HEK293 (cell line): ENCODE data around the gene FLNC.
A peak's percentile ranks its signal among the peaks of the same experiment; 100 is the strongest.

Source experiments
- BCL11B ChIP-seq: fragments of 450-650 bp; formaldehyde crosslinking; IDR thresholded peaks from 2 replicates; pipeline ENCODE4 v1.5.1; 2016; ENCODE audit warnings: low read depth, missing biosample characterization, missing genetic modification characterization
- FEZF1 ChIP-seq: fragments of 450-650 bp; formaldehyde crosslinking; IDR thresholded peaks from 2 replicates; pipeline ENCODE4 v1.5.1; 2016; ENCODE audit warnings: missing biosample characterization, missing genetic modification characterization
- GFI1B ChIP-seq: fragments of 450-650 bp; formaldehyde crosslinking; IDR thresholded peaks from 2 replicates; pipeline ENCODE4 v1.5.1; 2016; ENCODE audit warnings: missing biosample characterization, missing genetic modification characterization
- HOXC10 ChIP-seq: sonication (generic); formaldehyde crosslinking; IDR thresholded peaks from 2 replicates; pipeline ENCODE4 v1.8.1; 2023; ENCODE audit warnings: mild to moderate bottlenecking, missing genetic modification reagents
- KLF8 ChIP-seq: fragments of 450-650 bp; formaldehyde crosslinking; IDR thresholded peaks from 2 replicates; pipeline ENCODE4 v1.5.1; 2016; ENCODE audit warnings: missing biosample characterization, missing genetic modification characterization
- OVOL3 ChIP-seq: fragments of 450-650 bp; formaldehyde crosslinking; IDR thresholded peaks from 2 replicates; pipeline ENCODE4 v1.5.1; 2016; ENCODE audit warnings: missing biosample characterization, missing genetic modification characterization
- RBAK ChIP-seq: fragments of 450-650 bp; formaldehyde crosslinking; IDR thresholded peaks from 2 replicates; pipeline ENCODE4 v1.5.1; 2016; ENCODE audit warnings: missing biosample characterization, missing genetic modification characterization
- SETDB1 ChIP-seq: IDR thresholded peaks from one replicate; pipeline ENCODE4 v1.6.1; 2017; ENCODE audit warnings: mild to moderate bottlenecking, low read length, moderate library complexity, mixed read lengths; ENCODE audit not compliant: insufficient read length
- SP2 ChIP-seq: fragments of 450-650 bp; formaldehyde crosslinking; IDR thresholded peaks from 2 replicates; pipeline ENCODE4 v1.5.1; 2016; ENCODE audit warnings: missing biosample characterization, missing genetic modification characterization
- ZBTB21 ChIP-seq: fragments of 450-650 bp; formaldehyde crosslinking; IDR thresholded peaks from 2 replicates; pipeline ENCODE4 v1.5.1; 2017; ENCODE audit warnings: missing biosample characterization, missing genetic modification characterization
- ZBTB48 ChIP-seq: fragments of 450-650 bp; formaldehyde crosslinking; IDR thresholded peaks from 2 replicates; pipeline ENCODE4 v1.5.1; 2016; ENCODE audit warnings: missing biosample characterization, missing genetic modification characterization
- ZFP69B ChIP-seq: fragments of 450-650 bp; formaldehyde crosslinking; IDR thresholded peaks from 2 replicates; pipeline ENCODE4 v1.5.1; 2016; ENCODE audit warnings: missing biosample characterization, missing genetic modification characterization
- ZNF114 ChIP-seq: fragments of 450-650 bp; formaldehyde crosslinking; IDR thresholded peaks from 2 replicates; pipeline ENCODE4 v1.5.0; 2017; ENCODE audit warnings: missing biosample characterization, missing genetic modification characterization
- ZNF121 ChIP-seq: fragments of 450-650 bp; formaldehyde crosslinking; IDR thresholded peaks from 2 replicates; pipeline ENCODE4 v1.5.1; 2016; ENCODE audit warnings: missing biosample characterization, missing genetic modification characterization
- ZNF140 ChIP-seq: fragments of 450-650 bp; formaldehyde crosslinking; IDR thresholded peaks from 2 replicates; pipeline ENCODE4 v1.5.1; 2016; ENCODE audit warnings: missing biosample characterization, missing genetic modification characterization
- ZNF155 ChIP-seq: fragments of 450-650 bp; formaldehyde crosslinking; IDR thresholded peaks from 2 replicates; pipeline ENCODE4 v1.5.1; 2016; ENCODE audit warnings: missing biosample characterization, missing genetic modification characterization
- ZNF184 ChIP-seq: fragments of 450-650 bp; IDR thresholded peaks from 2 replicates; pipeline ENCODE4 v1.5.1; 2018; ENCODE audit warnings: missing biosample characterization, mild to moderate bottlenecking, missing genetic modification characterization
- ZNF2 ChIP-seq: fragments of 450-650 bp; formaldehyde crosslinking; IDR thresholded peaks from 2 replicates; pipeline ENCODE4 v1.5.1; 2016; ENCODE audit warnings: missing biosample characterization, missing genetic modification characterization
- ZNF202 ChIP-seq: fragments of 450-650 bp; formaldehyde crosslinking; IDR thresholded peaks from 2 replicates; pipeline ENCODE4 v1.5.1; 2016; ENCODE audit warnings: missing biosample characterization, missing genetic modification characterization, borderline replicate concordance
- ZNF211 ChIP-seq: fragments of 450-650 bp; formaldehyde crosslinking; IDR thresholded peaks from 2 replicates; pipeline ENCODE4 v1.5.1; 2016; ENCODE audit warnings: low read depth, missing biosample characterization, missing genetic modification characterization
- ZNF221 ChIP-seq: fragments of 450-650 bp; formaldehyde crosslinking; IDR thresholded peaks from 2 replicates; pipeline ENCODE4 v1.5.1; 2017; ENCODE audit warnings: missing biosample characterization, missing genetic modification characterization, borderline replicate concordance
- ZNF24 ChIP-seq: fragments of 450-650 bp; formaldehyde crosslinking; IDR thresholded peaks from 2 replicates; pipeline ENCODE4 v1.5.1; 2016; ENCODE audit warnings: missing biosample characterization, missing genetic modification characterization
- ZNF274 ChIP-seq, 2 experiments: fragments of 200-500 bp in 1 of 2; fragments of 450-650 bp in 1 of 2; sonication (Bioruptor generic) in 1 of 2; formaldehyde crosslinking in 1 of 2; IDR thresholded peaks; 2 replicates each; pipeline versions ENCODE4 v1.5.1 to v1.6.1; 2014 to 2016; ENCODE audit warnings: borderline replicate concordance in 1 of 2, inconsistent platforms in 1 of 2, low read length in 1 of 2, missing biosample characterization in 1 of 2, missing genetic modification characterization in 1 of 2
- ZNF391 ChIP-seq: fragments of 450-650 bp; formaldehyde crosslinking; IDR thresholded peaks from 2 replicates; pipeline ENCODE4 v1.5.1; 2016; ENCODE audit warnings: low read depth, missing biosample characterization, missing genetic modification characterization, borderline replicate concordance
- ZNF394 ChIP-seq: fragments of 450-650 bp; formaldehyde crosslinking; IDR thresholded peaks from 2 replicates; pipeline ENCODE4 v1.5.1; 2016; ENCODE audit warnings: missing biosample characterization, missing genetic modification characterization, mild to moderate bottlenecking, moderate library complexity, borderline replicate concordance
- ZNF433 ChIP-seq: fragments of 450-650 bp; formaldehyde crosslinking; IDR thresholded peaks from 2 replicates; pipeline ENCODE4 v1.5.1; 2016; ENCODE audit warnings: missing biosample characterization, missing genetic modification characterization, low read depth
- ZNF530 ChIP-seq: fragments of 450-650 bp; formaldehyde crosslinking; IDR thresholded peaks from 2 replicates; pipeline ENCODE4 v1.5.1; 2016; ENCODE audit warnings: low read depth, missing biosample characterization, missing genetic modification characterization
- ZNF626 ChIP-seq: fragments of 450-650 bp; sonication (Bioruptor Pico); formaldehyde crosslinking; IDR thresholded peaks from 2 replicates; pipeline ENCODE4 v1.5.1; 2018; ENCODE audit warnings: missing biosample characterization, missing genetic modification characterization, inconsistent platforms
- ZNF629 ChIP-seq: fragments of 450-650 bp; formaldehyde crosslinking; IDR thresholded peaks from 2 replicates; pipeline ENCODE4 v1.5.1; 2017; ENCODE audit warnings: missing biosample characterization, missing genetic modification characterization
- ZNF704 ChIP-seq: fragments of 450-650 bp; formaldehyde crosslinking; IDR thresholded peaks from 2 replicates; pipeline ENCODE4 v1.5.1; 2016; ENCODE audit warnings: missing biosample characterization, missing genetic modification characterization
- ZNF76 ChIP-seq: fragments of 450-650 bp; formaldehyde crosslinking; IDR thresholded peaks from 2 replicates; pipeline ENCODE4; 2016; ENCODE audit warnings: low read depth, missing biosample characterization, missing genetic modification characterization, borderline replicate concordance
- ZSCAN30 ChIP-seq: fragments of 450-650 bp; IDR thresholded peaks from 2 replicates; pipeline ENCODE4 v1.5.1; 2018; ENCODE audit warnings: missing biosample characterization, mild to moderate bottlenecking, missing genetic modification characterization, moderate library complexity
- TF ChIP-seq, protein P1 (sequence below): fragments of 450-650 bp; formaldehyde crosslinking; IDR thresholded peaks from 2 replicates; pipeline ENCODE4 v1.5.1; 2016; ENCODE audit warnings: missing biosample characterization, missing genetic modification characterization
- TF ChIP-seq, protein P2 (sequence below): fragments of 450-650 bp; formaldehyde crosslinking; IDR thresholded peaks from 2 replicates; pipeline ENCODE4 v1.5.1; 2017; ENCODE audit warnings: missing biosample characterization, mild to moderate bottlenecking, missing genetic modification characterization, moderate library complexity

FLNC gene

DNA sequence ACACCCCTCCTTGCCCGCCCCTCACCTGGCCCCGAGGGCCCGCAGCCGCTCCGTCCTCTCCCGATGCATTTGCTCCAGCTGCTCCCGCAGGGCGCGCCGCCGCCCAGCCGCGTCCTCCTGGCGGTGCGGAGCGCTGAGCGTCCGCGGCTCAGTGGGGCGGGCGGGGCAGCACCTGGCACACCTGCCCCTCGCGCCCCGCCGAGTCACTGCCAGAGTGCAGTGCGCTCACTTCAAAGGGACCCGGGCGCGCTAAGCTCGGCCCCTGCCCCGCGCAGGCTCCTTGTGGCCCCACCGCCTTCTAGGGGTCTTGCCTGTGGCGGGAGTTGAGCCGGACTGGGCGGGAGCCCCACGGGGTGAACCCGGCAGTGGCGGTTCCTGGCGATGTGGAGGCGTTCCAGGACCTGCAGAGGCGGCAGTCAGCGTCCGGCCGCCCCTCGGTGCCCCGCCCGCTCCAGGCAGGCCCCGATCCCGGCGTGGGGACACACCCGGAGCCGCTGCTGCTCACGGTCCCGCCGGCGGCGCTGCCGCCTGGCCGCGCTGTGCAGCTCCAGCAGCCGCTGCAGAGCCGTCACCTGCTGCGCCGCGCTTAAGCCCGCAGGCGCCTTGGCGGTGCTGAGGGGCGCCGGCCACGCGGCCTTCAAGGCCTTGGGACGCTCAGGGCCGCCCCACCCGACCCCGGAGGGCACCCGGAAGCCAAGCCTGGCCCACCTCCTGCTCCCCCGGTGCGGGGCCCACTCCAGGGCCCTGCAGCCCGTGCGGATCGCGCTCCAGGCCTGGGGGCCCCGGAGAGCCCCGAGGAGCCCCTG lies 39.1 kb downstream of the FLNC start (continued):
- TF ChIP-seq ZNF391 (tag by site-specific recombination) (no peak), ZNF140 (tag by site-specific recombination) (no peak), OVOL3 (tag by site-specific recombination) (no peak), ZBTB48 (peak; percentile 87), SP2 (tag by site-specific recombination) (peak; percentile 83), SETDB1 (no peak), GFI1B (no peak), ZNF202 (no peak), ZNF24 (tag by site-specific recombination) (no peak), ZNF394 (tag by site-specific recombination) (no peak; the same call in 1 of the 2 replicates), ZNF629 (tag by site-specific recombination) (no peak), ZNF530 (tag by site-specific recombination) (no peak), ZNF2 (0 out of 2 replicates have a peak, but pooled peaks have one; percentile 29), ZNF121 (tag by site-specific recombination) (no peak), ZNF626 (no peak), HOXC10 (no peak), ZNF211 (tag by site-specific recombination) (no peak), BCL11B (no peak), ZNF184 (tag by site-specific recombination) (no peak), KLF8 (peak; percentile 79), RBAK (tag by site-specific recombination) (no peak), ZNF433 (tag by site-specific recombination) (no peak), ZNF114 (no peak), FEZF1 (tag by site-specific recombination) (no peak), ZNF704 (tag by site-specific recombination) (no peak), ZSCAN30 (tag by site-specific recombination) (peak; percentile 36; the same call in 1 of the 2 replicates), ZNF155 (tag by site-specific recombination) (no peak), ZNF221 (tag by site-specific recombination) (no peak), ZNF76 (tag by site-specific recombination) (peak; percentile 33; the same call in 1 of the 2 replicates), ZBTB21 (no peak), ZNF274 (IDR thresholded peaks at IDR 0.05; ENCODE audit: low read length) (no peak), ZNF274 (tag by site-specific recombination; IDR thresholded peaks at IDR 0.05; ENCODE audit: borderline replicate concordance) (no peak), ZFP69B (tag by site-specific recombination) (no peak)
- TF ChIP-seq, protein P1, sequence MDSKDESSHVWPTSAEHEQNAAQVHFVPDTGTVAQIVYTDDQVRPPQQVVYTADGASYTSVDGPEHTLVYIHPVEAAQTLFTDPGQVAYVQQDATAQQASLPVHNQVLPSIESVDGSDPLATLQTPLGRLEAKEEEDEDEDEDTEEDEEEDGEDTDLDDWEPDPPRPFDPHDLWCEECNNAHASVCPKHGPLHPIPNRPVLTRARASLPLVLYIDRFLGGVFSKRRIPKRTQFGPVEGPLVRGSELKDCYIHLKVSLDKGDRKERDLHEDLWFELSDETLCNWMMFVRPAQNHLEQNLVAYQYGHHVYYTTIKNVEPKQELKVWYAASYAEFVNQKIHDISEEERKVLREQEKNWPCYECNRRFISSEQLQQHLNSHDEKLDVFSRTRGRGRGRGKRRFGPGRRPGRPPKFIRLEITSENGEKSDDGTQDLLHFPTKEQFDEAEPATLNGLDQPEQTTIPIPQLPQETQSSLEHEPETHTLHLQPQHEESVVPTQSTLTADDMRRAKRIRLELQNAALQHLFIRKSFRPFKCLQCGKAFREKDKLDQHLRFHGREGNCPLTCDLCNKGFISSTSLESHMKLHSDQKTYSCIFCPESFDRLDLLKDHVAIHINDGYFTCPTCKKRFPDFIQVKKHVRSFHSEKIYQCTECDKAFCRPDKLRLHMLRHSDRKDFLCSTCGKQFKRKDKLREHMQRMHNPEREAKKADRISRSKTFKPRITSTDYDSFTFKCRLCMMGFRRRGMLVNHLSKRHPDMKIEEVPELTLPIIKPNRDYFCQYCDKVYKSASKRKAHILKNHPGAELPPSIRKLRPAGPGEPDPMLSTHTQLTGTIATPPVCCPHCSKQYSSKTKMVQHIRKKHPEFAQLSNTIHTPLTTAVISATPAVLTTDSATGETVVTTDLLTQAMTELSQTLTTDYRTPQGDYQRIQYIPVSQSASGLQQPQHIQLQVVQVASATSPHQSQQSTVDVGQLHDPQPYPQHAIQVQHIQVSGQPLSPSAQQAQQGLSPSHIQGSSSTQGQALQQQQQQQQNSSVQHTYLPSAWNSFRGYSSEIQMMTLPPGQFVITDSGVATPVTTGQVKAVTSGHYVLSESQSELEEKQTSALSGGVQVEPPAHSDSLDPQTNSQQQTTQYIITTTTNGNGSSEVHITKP (tag by site-specific recombination), result no peak
- TF ChIP-seq, protein P2, sequence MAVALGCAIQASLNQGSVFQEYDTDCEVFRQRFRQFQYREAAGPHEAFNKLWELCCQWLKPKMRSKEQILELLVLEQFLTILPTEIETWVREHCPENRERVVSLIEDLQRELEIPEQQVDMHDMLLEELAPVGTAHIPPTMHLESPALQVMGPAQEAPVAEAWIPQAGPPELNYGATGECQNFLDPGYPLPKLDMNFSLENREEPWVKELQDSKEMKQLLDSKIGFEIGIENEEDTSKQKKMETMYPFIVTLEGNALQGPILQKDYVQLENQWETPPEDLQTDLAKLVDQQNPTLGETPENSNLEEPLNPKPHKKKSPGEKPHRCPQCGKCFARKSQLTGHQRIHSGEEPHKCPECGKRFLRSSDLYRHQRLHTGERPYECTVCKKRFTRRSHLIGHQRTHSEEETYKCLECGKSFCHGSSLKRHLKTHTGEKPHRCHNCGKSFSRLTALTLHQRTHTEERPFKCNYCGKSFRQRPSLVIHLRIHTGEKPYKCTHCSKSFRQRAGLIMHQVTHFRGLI (tag by site-specific recombination), result peak; percentile 80
